Activated CD8-positive, alpha-beta memory T cell treated with anti-CD3 and anti-CD28 coated beads for 36 hours (primary cell): ENCODE results near the gene CFL1. TPM values are rescaled to one million over a fixed set of nuclear protein-coding genes. Genes with fewer than 3 reads are reported as not detected.

Source experiments
- CTCF ChIA-PET: fragments of 350-600 bp; sonication (Branson Sonifier 250); formaldehyde crosslinking; loops from one replicate; lab custom pipeline; 2021; ENCODE audit warnings: antibody characterized with exemption; lab: Charles Lee
- POLR2A ChIA-PET: fragments of 350-600 bp; sonication (Branson Sonifier 250); formaldehyde crosslinking; loops from one replicate; lab custom pipeline; 2021; ENCODE audit warnings: antibody characterized with exemption; lab: Charles Lee
- total RNA-seq, 2 experiments: library from RNA; stranded (reverse); gene quantifications; one replicate each; pipeline ENCODE4 v1.2.3, GENCODE V29; 2021

Gene CFL1
- total RNA-seq, 2 experiments from 2014 or later: 1,167 to 1,207 TPM

DNA sequence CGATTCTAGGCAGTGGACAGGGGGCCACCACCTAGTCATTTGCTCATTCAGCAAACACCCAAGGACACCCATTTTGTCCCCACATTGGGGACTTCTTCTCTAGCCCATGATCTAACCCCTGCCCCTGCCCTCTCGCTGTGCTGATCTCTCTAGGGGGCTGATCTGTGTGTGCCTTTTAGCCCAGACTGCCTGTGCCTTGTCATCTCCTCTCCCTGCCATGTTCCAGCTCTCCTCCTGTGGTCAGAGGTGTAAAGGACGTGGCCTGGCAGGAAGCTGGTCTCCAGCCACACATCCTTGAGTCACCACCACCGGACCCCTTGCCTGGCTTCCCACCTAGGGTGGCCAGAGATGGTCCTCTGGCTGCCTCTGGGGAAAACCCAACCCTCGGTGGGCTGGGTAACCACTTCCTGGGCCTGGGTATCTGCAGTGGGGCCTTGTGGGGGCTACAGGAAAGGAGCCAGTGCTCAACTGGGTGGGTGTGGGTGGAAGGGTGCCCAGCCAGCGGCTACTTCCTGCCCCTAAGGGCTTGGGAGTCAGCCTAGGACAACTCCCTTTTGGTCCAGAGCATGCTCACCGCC is 23.0 kb upstream of the CFL1 start:
- POLR2A ChIA-PET: interaction anchor here (0.7 kb wide), 1 partner anchor 266 kb away, joined by 4 read pairs; the partner anchor contains the start of gene PCNX3
- CTCF ChIA-PET: interaction anchor here (1.2 to 9.7 kb wide), 2 partner anchors 7 to 21 kb away, joined by 3 to 98 read pairs; partner anchors contain the start of genes CCDC85B and FIBP

DNA sequence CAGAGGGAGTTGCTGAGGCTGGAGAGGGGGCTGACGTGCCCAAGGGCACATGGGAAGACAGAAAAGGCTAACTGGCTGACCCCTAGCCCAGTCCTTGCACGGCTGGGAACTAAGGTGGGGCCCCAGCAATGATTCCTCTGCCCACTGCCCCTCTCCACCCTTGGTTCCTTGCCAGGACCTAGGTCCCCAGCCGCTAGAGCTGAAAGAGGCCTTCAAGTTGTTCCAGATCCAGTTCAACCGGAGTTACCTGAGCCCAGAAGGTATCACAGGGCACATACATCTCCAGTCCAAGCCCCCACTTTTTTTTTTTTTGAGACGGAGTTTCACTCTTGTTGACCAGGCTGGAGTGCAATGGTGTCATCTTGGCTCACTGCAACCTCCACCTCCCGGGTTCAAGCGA is 22.0 kb upstream of the CFL1 start:
- CTCF ChIA-PET: interaction anchor here (1.2 to 9.7 kb wide), 2 partner anchors 8 to 20 kb away, joined by 3 to 98 read pairs; partner anchors contain the start of genes CCDC85B and FIBP
- POLR2A ChIA-PET: interaction anchor here (0.7 kb wide), 2 partner anchors 240 to 265 kb away, joined by 4 read pairs; partner anchors contain the start of gene PCNX3

DNA sequence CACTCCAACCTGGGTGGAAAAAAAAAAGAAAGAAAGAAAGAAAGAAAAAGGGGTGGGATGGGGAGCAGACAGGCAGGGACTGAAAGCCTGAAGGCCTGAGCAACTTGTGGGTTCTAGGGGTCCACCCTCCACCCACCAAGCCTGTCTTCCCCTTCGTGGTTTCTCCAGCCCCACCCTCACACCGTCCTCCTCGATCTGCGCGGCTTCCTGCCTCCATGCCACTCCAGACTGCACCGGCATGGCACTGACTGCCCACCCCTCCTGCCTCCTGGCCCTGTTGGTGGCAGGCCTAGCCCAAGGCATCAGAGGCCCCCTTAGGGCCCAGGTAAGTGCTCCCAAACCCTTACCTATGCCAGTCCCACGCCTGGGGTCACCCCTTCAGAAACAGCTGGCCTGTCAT is 21.6 kb upstream of the CFL1 start, which contains the start of gene CTSW:
Gene CTSW (plus strand): TSS at position 221 of the 400 bp plus-strand sequence. CDS start 18 bp downstream, at position 239.
- ChIA-PET POLR2A (interaction anchor here (0.7 to 1.3 kb wide), 2 partner anchors 8 to 239 kb away, joined by 4 read pairs; partner anchors contain the start of gene FIBP), CTCF (interaction anchor here (1.2 to 9.7 kb wide), 3 partner anchors 8 to 109 kb away, joined by 3 to 98 read pairs (median 4); partner anchors contain the start of genes CCDC85B and FIBP)

DNA sequence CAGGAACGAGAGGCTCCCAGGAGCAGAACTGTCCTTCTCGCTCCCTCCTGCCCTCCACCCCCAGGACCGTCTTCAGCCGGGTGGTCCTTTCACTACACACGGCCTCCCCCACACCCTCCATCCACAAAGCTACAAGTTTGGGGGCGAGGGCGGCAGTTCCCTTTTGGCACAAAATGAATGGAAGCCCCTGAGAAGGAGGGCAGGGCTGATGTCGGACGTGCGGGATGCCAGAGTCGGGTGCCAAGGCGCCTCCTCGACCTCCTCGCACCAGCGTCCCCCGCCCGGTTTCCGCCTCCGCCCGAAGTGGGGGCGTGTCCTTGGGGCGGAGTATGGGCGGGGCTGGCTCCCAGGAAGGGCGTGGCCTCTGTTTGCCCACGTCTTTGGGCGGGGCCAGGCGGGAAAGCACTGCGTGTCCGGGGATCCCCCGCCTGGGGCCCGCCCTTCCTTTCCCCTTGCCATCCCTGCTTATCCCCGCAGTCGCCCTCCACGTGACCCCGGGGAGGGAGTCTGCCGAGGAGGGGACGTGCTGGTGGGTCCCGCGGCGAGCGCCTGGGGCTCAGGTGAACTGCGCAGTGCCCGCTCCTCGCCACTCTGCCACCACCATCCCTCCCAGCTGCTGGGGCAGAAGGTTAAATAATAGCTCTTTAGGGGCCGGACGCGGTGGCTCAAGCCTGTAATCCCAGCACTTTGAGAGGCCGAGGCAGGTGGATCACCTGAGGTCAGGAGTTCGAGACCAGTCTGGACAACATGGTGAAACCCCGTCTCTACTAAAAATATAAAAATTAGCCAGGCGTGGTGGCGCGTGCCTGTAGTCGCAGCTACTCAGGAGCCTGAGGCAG is 15.6 kb upstream of the CFL1 start:
- POLR2A ChIA-PET: interaction anchor here (1.1 to 1.9 kb wide), 4 partner anchors 15 to 28 kb away, joined by 3 to 15 read pairs (median 4); partner anchors contain the start of genes CCDC85B and CFL1
- CTCF ChIA-PET: interaction anchor here (0.6 to 9.7 kb wide), 3 partner anchors 13 to 141 kb away, joined by 3 to 98 read pairs (median 27); partner anchors contain the start of genes CCDC85B, FIBP and MUS81

DNA sequence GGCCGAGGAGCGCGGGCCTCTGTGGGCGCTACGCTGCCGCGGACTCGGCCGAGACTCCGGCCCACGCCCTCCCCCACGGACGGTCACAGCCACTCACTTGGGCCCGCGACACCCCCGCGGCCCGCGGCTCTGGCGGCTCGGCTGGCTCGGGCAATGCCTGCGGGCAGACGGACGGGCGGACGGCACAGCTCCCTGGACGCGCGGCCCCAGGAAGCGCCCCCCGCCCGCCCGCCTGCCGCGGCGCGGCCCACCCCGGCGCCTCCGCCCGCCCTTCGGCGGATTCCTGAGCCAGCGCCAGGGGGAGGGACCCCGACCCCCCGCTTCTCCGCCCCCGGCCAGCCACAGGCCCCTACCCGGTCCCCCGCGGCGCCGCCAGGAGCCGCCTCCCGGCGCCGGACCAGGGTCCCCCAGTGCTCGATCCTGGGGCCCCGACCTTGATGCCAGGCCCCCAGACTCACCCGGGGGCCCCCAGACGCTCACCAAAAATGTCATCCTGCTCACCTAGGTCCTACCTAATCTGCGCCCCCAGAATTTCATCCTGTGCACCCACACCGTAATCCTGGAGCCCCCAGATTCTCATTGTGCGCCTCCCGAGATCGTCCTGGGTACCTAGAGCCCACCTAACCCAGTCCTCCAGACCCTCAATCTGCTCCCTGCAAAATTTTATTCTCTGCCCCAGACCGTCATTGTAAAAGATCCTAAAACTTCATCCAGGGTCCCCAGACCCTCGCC is 14.8 kb upstream of the CFL1 start, which contains the start of gene EFEMP2:
Gene EFEMP2 (minus strand): TSS at position 215 of the 732 bp plus-strand sequence. CDS start 446 bp downstream, outside the sequence.
- POLR2A ChIA-PET: interaction anchor here (1.1 to 2.0 kb wide), 4 partner anchors 14 to 29 kb away, joined by 3 to 19 read pairs (median 10); partner anchors contain the start of genes CCDC85B, CFL1 and MUS81

DNA sequence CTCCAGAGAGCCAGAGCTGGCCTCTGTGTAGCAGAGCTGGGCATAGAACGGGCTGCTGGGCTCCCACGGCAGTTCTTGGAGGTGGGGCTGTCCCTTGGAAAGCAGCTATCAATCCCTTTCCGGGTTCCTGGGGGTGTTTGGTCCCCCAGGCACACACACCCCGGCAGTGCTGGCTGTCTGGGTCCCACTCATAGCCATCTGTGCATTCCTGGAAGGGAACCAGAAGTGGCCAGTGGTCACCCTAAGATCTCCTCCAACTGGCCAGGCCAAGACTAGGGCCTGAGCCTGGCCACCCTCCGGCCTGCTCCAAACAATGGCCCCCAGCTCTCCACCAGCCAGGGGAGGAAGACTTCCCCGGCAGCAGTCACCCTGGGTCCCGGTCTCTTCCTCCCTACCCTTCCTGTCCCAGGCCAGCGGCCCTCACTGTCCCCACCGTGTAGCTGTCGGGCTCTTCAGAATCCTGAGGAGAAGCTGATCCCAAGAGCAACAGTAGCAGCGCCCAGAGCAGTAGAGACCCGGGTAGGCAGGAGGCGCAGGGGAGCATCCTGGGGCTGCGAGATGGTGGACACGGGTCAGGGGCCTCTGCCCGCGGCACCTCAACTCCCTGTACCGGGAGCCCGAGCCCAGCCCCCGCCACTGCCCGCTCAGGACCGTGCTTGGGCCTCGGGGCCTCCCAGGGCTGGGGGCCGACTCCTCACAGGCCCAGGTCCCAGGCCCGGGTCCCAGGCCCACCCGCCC is 14.0 kb upstream of the CFL1 start:
- ChIA-PET POLR2A (interaction anchor here (0.8 to 4.0 kb wide), 4 partner anchors 11 to 19 kb away, joined by 3 to 25 read pairs (median 11); partner anchors contain the start of genes CCDC85B, CFL1 and MUS81), CTCF (interaction anchor here (1.0 to 5.2 kb wide), 6 partner anchors 11 to 160 kb away, joined by 3 to 44 read pairs (median 6); partner anchors contain the start of genes CCDC85B, KAT5 and MUS81)

More for the DNA sequence above, 14.8 kb upstream of the CFL1 start, which contains the start of gene EFEMP2:
- CTCF ChIA-PET: interaction anchor here (2.6 to 9.7 kb wide), 4 partner anchors 12 to 15 kb away, joined by 27 to 98 read pairs (median 42); partner anchors contain the start of genes CCDC85B, FIBP and MUS81

DNA sequence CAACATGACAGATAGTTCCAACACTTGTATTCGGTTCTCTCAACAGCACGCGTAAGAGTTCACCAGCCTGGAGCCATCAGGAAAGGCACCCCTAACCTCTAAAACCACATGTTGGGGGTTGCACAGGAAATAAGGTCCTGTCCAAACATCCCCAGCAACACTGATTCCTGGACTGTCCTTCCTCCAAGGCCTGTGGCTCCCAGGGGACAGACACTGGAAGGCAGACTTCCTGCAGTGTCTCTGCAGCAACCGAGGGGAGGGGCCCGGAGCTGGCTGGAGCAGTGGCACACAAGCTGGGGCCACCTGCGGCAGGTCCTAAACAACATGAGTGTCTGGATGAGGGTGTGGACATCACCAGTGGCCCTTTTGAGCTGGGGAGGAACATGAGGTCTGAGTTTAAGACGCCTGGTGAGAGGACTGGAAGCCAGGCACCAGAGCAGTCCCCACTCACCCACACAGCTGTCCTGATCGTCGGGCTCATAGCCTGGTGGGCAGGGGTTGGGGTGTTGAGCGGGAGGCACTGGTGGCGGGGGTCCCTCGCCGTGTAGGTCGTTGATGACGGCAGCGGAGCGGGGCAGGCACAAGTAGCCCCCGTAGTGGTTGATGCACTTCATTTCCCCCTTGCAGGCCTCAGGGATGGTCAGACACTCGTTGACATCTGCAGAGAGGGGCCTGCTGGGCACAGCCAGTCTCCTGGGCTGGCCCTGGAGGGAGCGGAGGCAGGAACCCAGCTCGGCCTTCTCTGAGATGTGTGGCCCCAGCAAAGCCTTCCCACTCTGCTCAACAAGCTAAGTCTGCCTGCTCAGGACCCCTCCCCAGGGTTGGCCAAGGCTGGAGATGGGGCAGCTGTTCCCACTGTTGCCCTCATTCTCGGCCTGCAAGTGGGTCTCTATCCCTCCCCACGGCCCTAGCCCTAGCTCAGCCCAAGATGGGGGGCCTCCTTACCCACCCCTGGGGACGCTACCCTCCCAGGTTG is 13.0 kb upstream of the CFL1 start:
- ChIA-PET POLR2A (interaction anchor here (0.8 to 4.0 kb wide), 6 partner anchors 9 to 20 kb away, joined by 3 to 25 read pairs (median 10); partner anchors contain the start of genes CCDC85B, CFL1 and MUS81), CTCF (interaction anchor here (1.0 to 5.2 kb wide), 6 partner anchors 10 to 159 kb away, joined by 3 to 44 read pairs (median 6); partner anchors contain the start of genes CCDC85B, KAT5 and MUS81)

DNA sequence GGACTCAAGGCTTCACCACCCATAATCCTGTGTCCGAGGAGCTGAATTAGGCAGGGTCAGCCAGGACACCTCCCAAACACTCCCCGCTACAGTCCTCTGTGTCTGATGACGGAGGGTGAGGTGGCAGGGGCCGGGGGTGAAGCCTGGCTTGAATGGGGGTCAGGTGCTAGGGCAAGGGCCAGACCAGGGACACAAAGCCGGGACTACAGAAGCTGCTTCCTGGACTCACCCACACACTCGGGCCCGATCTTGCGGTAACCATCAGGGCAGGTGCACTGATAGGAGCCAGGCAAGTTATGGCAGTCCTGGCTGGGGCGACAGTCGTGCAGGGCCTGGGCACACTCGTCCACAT is 12.3 kb upstream of the CFL1 start:
- ChIA-PET POLR2A (interaction anchor here (1.2 to 4.0 kb wide), 3 partner anchors 8 to 15 kb away, joined by 3 to 25 read pairs (median 18); partner anchors contain the start of gene MUS81), CTCF (interaction anchor here (2.0 to 5.2 kb wide), 3 partner anchors 10 to 20 kb away, joined by 7 to 44 read pairs (median 39); partner anchors contain the start of genes CCDC85B and MUS81)

DNA sequence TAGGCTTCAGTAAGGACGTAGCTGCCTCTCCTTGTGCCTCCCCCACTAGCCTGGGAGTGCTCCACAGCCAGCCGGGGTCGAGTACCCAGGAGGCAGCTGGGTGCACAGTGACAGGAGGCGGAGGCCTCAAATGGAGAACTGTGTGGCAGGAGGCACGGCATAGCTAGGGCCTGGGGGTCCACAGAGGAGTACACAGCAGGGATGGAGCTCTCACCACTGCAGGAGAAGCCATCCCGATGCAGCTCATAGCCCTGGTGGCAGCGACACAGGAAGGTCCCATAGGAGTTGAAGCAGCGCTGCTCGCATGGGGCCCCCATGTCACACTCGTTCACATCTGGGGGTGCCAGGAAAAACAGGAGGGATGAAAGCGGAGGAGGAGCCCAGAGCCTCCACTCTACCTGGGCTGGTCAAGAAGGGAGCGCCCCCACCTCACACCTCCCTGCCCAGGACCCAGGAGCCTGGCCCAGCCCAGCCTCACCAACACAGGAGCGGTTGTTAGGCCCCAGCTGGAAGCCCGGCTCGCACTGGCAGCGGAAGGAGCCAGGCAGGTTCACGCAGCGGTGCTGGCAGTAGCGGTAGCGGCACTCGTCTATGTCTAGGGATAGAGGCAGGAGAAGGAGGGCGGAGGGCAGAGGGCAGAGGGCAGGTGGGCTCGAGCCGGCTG is 11.8 kb upstream of the CFL1 start:
- CTCF ChIA-PET: interaction anchor here (0.6 to 5.2 kb wide), 4 partner anchors 9 to 21 kb away, joined by 3 to 44 read pairs (median 23); partner anchors contain the start of genes CCDC85B, FIBP and MUS81
- POLR2A ChIA-PET: interaction anchor here (0.8 to 4.0 kb wide), 3 partner anchors 10 to 15 kb away, joined by 3 to 25 read pairs (median 18); partner anchors contain the start of gene MUS81

DNA sequence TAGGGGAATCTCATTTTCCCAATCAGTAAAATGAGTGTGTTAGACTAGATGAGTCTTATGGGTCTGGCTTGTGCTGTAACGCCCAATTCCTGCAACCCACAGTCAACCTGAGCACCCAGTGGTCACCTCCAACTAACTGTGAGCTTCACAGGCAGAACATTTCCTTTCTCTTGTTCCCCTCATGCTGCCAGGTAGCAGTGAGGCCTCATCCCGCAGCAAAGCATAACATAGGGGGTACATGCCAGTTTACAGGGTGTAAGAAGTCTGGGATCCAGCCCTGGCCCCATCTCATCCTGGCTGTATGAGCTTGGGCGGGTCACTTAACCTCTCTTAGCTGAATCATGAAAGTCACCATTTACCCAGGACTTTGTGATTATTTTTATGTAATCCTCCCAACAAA is 10.9 kb upstream of the CFL1 start:
- ChIA-PET POLR2A (interaction anchor here (0.8 to 4.0 kb wide), 3 partner anchors 9 to 16 kb away, joined by 3 to 25 read pairs (median 18); partner anchors contain the start of gene MUS81), CTCF (interaction anchor here (0.6 to 5.2 kb wide), 4 partner anchors 8 to 21 kb away, joined by 3 to 44 read pairs (median 22); partner anchors contain the start of genes CCDC85B, FIBP and MUS81)

DNA sequence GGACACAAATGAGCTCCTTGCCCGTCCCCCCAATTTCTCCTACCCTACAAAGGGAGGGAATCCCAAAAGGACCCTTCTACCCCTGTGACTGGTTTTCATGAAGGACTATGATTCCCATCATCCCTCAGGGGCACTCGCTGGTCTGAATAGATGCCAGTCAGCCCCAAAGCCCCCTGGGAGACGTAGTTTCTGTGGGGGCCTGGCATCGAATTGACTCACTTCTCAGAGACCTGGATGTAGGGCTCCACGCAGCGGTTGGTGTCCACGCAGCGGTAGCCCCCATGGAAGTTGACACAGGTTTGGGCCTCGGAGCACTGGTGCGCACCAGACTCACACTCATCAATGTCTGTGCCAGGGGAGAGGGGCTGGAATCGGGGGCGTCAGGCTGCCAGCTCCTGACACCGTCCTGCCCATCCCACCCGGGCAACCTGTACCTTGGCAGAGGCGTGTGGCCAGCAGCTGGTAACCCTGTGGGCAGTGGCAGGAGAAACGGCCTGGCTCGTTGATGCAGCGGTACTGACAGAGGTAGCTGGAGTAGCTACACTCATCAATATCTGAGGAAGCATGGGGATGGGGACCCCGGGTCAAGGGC is 10.2 kb upstream of the CFL1 start:
- ChIA-PET POLR2A (interaction anchor here (2.9 to 4.0 kb wide), 2 partner anchors 8 to 17 kb away, joined by 18 to 25 read pairs; partner anchors contain the start of gene MUS81), CTCF (interaction anchor here (1.6 to 5.2 kb wide), 2 partner anchors 17 to 22 kb away, joined by 6 to 39 read pairs; partner anchors contain the start of gene CCDC85B)

DNA sequence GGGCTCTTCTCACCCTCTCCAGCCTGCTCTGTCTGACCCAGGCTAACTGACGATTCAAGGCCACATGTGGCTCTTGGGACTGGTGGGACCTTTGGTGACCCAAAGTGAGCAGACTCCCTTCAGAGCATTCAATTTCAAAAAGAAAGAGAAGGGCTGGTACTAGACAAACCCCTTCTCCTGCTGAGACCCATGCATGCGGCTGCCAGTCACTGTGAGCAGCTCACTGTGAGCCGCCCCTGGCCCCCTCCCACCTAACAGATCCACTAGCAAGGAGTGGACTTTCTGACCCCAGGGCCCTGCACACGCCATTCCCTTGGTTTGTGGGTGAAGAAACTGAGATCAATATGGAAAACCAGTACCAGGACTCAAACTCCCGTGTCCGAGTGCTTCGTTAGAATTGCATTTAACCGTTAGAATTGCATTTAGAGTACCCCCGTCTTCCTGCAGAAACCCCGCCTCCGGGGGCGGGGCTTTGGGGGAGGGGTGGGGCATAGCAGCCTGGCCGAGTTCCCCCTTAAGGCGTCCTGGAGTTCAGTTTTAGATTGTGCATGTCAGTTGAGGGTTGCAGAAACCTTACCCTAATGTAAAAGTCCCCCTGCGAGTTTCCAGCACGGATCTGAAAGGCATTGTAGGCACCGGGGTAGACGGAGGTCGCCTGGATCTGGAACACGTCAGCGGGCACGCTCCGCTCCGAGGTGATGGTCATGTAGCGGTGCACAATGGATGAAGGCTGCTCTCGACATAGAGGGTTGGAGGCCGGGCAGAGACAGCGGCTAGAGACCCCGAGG is 9.5 kb upstream of the CFL1 start:
- ChIA-PET POLR2A (interaction anchor here (0.6 to 2.9 kb wide), 3 partner anchors 7 to 301 kb away, joined by 5 to 18 read pairs (median 7); partner anchors contain the start of gene MUS81), CTCF (interaction anchor here (1.4 to 5.2 kb wide), 4 partner anchors 17 to 88 kb away, joined by 4 to 39 read pairs (median 6); partner anchors contain the start of genes CCDC85B and FIBP)
